NB4 (cell line): Measurements from ENCODE around the gene LITAF.

Experiments
- DNase-seq: peaks from one replicate; pipeline ENCODE4 v3.0.0; 2010; ENCODE audit warnings: low read depth
- H3K4me3 ChIP-seq: one replicate; pipeline ENCODE4 v1.5.1; 2011; ENCODE audit warnings: mild to moderate bottlenecking, low read depth, low read length, moderate library complexity
- MYC ChIP-seq: IDR thresholded peaks from 2 replicates; pipeline ENCODE4 v1.6.1; 2011; ENCODE audit warnings: low read depth, low read length
- POLR2A ChIP-seq: IDR thresholded peaks from 2 replicates; pipeline ENCODE4 v1.6.1; 2011; ENCODE audit warnings: mild to moderate bottlenecking; ENCODE audit not compliant: insufficient read length; ENCODE audit errors: extremely low read depth
- TF ChIP-seq, protein P1 (sequence below): IDR thresholded peaks from 2 replicates; pipeline ENCODE4 v1.6.1; 2011; ENCODE audit warnings: low read depth, low read length
- TF ChIP-seq, protein P2 (sequence below): IDR thresholded peaks from one replicate; pipeline ENCODE4 v1.5.1; 2012; ENCODE audit warnings: low read depth, low read length

Gene LITAF

DNA sequence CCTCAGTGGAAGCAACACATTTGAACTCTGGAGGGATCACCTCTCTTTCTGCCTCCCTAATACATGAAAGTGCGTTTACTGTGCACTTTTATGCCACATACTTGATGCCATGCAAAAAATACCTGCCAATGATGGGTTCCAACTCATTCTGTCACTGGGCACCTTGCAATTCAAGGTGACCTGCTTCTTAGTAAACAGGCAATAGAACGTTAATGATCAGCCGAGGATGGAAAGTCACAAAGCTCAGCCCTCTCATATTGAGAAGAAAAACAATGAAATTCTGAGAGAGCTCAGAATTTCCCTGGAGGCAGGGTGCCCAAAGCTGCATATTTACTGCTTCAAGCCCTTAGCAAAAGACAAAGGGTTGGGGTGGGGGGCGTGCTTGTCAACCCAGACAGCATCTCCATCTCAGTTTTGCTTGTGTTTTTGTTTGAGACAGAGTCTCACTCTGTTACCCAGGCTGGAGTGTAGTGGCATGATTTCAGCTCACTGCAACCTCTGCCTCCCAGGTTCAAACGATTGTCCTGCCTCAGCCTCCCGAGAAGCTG, 23.2 kb downstream of the LITAF start:
- TF ChIP-seq MYC: no peak
- no peak for TF ChIP-seq POLR2A
- TF ChIP-seq, protein P1, sequence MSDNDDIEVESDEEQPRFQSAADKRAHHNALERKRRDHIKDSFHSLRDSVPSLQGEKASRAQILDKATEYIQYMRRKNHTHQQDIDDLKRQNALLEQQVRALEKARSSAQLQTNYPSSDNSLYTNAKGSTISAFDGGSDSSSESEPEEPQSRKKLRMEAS: no peak
- TF ChIP-seq, protein P2, sequence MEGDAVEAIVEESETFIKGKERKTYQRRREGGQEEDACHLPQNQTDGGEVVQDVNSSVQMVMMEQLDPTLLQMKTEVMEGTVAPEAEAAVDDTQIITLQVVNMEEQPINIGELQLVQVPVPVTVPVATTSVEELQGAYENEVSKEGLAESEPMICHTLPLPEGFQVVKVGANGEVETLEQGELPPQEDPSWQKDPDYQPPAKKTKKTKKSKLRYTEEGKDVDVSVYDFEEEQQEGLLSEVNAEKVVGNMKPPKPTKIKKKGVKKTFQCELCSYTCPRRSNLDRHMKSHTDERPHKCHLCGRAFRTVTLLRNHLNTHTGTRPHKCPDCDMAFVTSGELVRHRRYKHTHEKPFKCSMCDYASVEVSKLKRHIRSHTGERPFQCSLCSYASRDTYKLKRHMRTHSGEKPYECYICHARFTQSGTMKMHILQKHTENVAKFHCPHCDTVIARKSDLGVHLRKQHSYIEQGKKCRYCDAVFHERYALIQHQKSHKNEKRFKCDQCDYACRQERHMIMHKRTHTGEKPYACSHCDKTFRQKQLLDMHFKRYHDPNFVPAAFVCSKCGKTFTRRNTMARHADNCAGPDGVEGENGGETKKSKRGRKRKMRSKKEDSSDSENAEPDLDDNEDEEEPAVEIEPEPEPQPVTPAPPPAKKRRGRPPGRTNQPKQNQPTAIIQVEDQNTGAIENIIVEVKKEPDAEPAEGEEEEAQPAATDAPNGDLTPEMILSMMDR: no peak
- H3K4me3 ChIP-seq: no peak overlapping the region
- no peak for DNase-seq

DNA sequence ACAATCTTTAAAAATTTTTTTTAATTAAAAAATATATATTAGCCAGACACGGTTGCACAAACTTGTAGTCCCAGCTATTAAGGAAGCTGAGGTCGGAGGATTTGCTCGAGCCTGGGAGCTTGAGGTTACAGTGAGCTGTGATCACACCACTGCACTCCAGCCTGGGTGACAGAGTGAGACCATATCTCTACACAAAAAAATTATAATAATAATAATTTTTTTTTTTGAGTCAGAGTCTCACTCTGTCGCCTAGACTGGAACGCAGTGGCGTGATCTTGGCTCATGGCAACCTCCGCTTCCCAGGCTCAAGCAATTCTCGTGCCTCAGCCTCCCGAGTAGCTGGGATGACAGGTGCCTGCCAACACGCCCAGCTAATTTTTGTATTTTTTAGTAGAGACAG, 23.8 kb downstream of the LITAF start:
- no peak for DNase-seq
- H3K4me3 ChIP-seq: no peak overlapping the region
- no peak for TF ChIP-seq POLR2A
- TF ChIP-seq, protein P1: no peak
- TF ChIP-seq, protein P2: no peak

DNA sequence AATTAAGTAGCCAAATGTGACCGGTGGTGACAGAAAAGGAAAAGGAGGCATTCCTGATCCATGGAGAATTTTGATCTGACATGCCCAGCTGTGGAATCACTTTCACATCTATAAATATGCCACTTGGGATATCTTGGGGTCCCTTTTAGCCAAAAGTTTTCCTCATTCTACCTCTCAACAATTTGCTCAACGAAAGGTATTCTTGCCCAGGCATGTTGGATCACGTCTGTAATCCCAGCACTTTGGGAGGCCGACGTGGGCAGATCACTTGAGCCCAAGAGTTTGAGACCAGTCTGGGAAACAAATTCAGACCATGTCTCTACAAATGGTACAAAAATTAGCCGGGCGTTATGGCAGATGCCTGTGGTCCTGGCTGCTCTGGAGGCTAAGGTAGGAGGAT, 24.3 kb downstream of the LITAF start:
- TF ChIP-seq POLR2A: no peak
- TF ChIP-seq, protein P2: no peak
- TF ChIP-seq, protein P1: no peak
- TF ChIP-seq MYC: no peak
- H3K4me3 ChIP-seq: no peak overlapping the region
- DNase-seq: no peak

DNA sequence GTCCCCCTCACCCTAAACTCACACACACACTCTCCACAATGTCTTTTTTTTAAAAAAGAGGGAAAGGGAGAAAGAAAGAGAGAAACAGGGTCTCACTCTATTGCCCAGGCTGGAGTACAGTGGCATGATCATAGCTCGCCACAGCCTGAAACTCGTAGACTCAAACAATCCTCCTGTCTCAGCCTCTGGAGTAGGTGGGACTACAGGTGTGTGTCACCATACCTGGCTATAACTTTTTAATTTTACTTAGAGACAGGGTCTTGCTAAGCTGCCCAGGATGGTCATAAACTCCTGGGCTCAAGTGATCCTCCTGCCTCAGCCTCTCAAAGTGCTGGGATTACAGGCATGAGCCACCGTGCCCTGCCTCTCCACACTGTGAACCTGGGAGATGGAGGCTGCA, 24.9 kb downstream of the LITAF start:
- no peak overlapping the region for H3K4me3 ChIP-seq

DNA sequence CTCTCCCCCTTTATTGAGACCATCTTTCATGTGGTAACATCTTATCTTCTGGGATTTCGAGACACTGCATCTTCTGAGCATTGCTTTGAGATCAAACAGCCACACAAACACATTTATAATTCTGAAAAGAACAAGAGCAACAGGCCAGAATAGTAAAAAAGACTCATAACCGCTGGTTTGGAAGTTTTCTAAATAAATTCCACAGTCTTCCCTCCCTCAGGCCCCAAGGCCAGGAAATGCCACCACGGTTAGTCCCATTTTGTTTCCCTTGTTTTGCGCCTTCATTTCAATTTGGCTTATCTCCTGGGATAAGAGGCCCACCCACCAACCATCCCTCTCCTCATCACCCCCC, 25.3 kb downstream of the LITAF start:
- DNase-seq: no peak
- no peak overlapping the region for H3K4me3 ChIP-seq
- TF ChIP-seq MYC (no peak), POLR2A (no peak)
- TF ChIP-seq, protein P1: no peak
- TF ChIP-seq, protein P2: no peak

More for the DNA sequence above, 24.9 kb downstream of the LITAF start:
- TF ChIP-seq POLR2A (no peak), MYC (no peak)
- TF ChIP-seq, protein P1: no peak
- TF ChIP-seq, protein P2: no peak
- DNase-seq: no peak
